ENCODE results near the gene LPAR3. TPM values are rescaled to one million over a fixed set of nuclear protein-coding genes. Genes with fewer than 3 reads are reported as not detected.

LPAR3 gene
- total and polyA plus RNA-seq, 2 of the 13 experiments (the other 11 are each of a cell fraction or from before 2014, with no cell fraction given) = not detected

DNA sequence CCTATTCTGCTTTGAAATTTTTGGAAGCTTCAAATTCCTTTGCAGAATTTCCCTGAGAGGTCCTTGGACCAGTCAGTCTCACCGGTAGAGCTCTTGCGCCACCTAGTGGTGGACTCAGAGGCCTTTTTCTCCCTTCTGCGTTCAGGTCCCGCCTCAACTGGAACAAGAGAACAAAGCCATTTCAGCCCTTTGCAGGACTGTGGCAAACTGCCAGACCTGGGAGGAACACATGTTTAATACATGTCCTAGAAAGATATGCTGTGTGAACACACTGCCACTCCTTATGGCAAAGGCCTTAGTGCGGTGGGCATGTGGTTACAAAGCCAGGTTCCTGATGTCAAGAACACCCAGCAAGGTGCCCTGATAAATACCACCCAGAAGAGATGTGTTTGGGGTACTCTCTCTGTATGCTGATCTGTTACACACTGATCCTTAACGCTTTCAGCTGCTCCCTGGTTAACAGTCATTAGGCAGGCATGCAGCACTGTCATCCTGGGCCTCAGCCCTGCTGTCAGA lies 120.5 kb downstream of the LPAR3 start (continued):
- TF ChIP-seq, protein P1, sequence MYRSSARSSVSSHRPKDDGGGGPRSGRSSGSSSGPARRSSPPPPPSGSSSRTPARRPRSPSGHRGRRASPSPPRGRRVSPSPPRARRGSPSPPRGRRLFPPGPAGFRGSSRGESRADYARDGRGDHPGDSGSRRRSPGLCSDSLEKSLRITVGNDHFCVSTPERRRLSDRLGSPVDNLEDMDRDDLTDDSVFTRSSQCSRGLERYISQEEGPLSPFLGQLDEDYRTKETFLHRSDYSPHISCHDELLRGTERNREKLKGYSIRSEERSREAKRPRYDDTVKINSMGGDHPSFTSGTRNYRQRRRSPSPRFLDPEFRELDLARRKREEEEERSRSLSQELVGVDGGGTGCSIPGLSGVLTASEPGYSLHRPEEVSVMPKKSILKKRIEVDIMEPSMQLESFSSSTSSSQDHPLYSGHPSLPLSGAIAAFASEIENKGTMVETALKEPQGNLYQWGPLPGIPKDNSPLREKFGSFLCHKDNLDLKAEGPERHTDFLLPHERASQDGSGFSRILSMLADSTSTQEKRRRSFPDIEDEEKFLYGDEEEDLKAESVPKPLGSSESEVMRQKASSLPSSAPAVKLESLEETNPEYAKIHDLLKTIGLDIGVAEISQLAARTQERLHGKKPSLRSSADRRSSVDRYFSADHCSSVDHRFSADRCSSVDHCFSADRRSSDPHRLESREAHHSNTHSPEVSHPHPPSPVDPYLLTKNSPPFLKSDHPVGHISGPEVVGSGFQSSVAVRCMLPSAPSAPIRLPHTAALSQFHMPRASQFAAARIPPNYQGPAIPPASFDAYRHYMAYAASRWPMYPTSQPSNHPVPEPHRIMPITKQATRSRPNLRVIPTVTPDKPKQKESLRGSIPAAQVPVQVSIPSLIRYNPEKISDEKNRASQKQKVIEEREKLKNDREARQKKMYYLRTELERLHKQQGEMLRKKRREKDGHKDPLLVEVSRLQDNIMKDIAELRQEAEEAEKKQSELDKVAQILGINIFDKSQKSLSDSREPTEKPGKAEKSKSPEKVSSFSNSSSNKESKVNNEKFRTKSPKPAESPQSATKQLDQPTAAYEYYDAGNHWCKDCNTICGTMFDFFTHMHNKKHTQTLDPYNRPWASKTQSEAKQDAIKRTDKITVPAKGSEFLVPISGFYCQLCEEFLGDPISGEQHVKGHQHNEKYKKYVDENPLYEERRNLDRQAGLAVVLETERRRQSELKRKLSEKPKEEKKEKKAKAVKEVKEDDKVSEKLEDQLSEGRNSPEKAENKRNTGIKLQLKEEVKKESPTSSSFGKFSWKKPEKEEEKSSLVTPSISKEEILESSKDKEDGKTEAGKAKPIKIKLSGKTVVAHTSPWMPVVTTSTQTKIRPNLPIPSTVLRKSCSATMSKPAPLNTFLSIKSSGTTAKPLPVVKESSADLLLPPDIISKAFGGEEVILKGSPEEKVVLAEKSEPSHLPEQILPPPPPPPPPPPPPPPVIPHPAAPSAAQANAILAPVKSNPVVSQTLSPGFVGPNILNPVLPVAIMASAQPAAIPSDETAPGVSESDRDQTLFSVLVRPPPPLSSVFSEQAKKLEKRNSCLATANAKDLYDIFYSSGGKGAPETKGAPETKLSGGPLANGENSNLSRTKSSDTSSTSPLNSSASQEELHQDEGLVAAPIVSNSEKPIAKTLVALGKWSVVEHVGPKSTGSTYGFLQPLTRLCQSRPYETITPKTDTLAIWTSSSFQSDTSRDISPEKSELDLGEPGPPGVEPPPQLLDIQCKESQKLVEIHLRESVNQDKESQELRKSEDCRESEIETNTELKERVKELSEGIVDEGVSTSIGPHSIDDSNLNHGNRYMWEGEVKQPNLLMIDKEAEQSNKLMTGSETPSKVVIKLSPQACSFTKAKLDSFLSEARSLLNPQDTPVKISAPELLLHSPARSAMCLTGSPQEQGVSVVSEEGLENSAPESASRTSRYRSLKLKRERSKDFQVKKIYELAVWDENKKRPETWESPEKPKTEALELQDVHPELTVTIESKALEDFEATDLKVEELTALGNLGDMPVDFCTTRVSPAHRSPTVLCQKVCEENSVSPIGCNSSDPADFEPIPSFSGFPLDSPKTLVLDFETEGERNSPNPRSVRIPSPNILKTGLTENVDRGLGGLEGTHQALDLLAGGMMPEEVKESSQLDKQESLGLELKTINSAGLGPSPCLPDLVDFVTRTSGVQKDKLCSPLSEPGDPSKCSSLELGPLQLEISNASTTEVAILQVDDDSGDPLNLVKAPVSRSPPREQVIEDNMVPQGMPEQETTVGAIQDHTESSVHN (CRISPR knock-in tag; IDR thresholded peaks at IDR 0.05) = no peak
- TF ChIP-seq ZFP36L1 (CRISPR knock-in tag; IDR thresholded peaks at IDR 0.05) = no peak

DNA sequence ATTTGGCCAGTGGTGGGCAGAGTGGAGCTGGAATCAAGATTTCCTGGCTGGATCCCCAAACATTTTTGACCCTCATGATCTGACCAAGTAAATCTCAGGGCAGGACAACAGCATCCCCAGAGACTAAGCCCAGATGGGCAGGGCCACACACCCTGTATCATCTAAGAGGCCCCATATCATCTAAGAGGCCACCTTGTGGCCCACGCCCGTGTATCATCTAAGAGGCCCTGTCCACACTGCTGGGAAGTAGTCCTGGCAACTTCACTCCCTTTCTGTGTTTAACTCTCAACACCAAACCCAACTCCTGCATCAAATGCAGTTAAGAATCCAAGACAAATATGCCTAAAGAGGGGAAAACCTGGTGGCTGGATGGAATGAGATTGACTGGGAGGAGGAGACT lies 121.1 kb downstream of the LPAR3 start:
- no peak overlapping the region for H3K9ac ChIP-seq (ENCODE audit: insufficient read depth, low read depth, low read length)
- 28% methylated on average over 2 of the region's 2 CpGs for WGBS (ENCODE audit: low lambda C conversion rate)
- ATAC-seq (peak; percentile 80), DNase-seq (ENCODE audit: low spot score) (no peak), FAIRE-seq (no peak)
- no peaks in the 10 kb centered on the region for H3K9me3 ChIP-seq (ENCODE audit: low read length)
- no TSS peak for BruUV-seq (replicated peaks)
- in situ Hi-C loops (cut with HindIII; ENCODE audit: extremely low pct_ligation_motif_present, low pct_unique_long_range_greater_than_20kb) (loop anchor here (10.0 to 25.0 kb wide), 2 partner anchors 163 to 635 kb away; partner anchors contain the start of gene PRKACB), intact Hi-C loops (cut with micrococcal nuclease; ENCODE audit: unreplicated experiment) (loop anchor here (1.0 to 5.0 kb wide), 4 partner anchors 165 to 867 kb away; no protein-coding TSS in a partner anchor)
- H4K20me1 ChIP-seq (ENCODE audit: insufficient read depth, low read length) = no peaks in the 10 kb centered on the region
- H3K79me2 ChIP-seq (ENCODE audit: insufficient read depth, low read length) = no peaks in the 10 kb centered on the region
- H3K36me3 ChIP-seq (replicated peaks in 1 of 2; ENCODE audit: control insufficient read depth in 1 of 2, insufficient read depth in 2 of 2, low read length in 2 of 2) = no peaks in the 10 kb centered on the region
- peaks cover 0 to 14% of the 10 kb centered on the region in 2 experiments; a peak in 2 of 5 replicates for H3K27me3 ChIP-seq (ENCODE audit: control insufficient read depth in 1 of 2, insufficient read depth in 2 of 2, low read length in 2 of 2)
- CTCF ChIA-PET (ENCODE audit: low intra/inter-chr PET ratio, low total read pairs) = no interaction called here
- no peaks in the 10 kb centered on the region for H3K4me1 ChIP-seq (ENCODE audit: insufficient read depth, low read length)
- no peak overlapping the region for H2AFZ ChIP-seq (ENCODE audit: low read length)
- H3K4me3 ChIP-seq (replicated peaks in 1 of 3; ENCODE audit: insufficient read depth in 1 of 3, low read depth in 2 of 3, low read length in 3 of 3) = no peak overlapping the region
- H3K27ac ChIP-seq (ENCODE audit: extremely low read length, insufficient read depth, low read length) = no peak overlapping the region
- H3K4me2 ChIP-seq (ENCODE audit: low read depth, low read length) = no peak overlapping the region
- POLR2A ChIA-PET = no interaction called here
- TF ChIP-seq, protein P2, sequence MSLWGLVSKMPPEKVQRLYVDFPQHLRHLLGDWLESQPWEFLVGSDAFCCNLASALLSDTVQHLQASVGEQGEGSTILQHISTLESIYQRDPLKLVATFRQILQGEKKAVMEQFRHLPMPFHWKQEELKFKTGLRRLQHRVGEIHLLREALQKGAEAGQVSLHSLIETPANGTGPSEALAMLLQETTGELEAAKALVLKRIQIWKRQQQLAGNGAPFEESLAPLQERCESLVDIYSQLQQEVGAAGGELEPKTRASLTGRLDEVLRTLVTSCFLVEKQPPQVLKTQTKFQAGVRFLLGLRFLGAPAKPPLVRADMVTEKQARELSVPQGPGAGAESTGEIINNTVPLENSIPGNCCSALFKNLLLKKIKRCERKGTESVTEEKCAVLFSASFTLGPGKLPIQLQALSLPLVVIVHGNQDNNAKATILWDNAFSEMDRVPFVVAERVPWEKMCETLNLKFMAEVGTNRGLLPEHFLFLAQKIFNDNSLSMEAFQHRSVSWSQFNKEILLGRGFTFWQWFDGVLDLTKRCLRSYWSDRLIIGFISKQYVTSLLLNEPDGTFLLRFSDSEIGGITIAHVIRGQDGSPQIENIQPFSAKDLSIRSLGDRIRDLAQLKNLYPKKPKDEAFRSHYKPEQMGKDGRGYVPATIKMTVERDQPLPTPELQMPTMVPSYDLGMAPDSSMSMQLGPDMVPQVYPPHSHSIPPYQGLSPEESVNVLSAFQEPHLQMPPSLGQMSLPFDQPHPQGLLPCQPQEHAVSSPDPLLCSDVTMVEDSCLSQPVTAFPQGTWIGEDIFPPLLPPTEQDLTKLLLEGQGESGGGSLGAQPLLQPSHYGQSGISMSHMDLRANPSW (CRISPR knock-in tag; IDR thresholded peaks at IDR 0.05; ENCODE audit: borderline replicate concordance) = no peak
- TF ChIP-seq ZNF326 (CRISPR knock-in tag; IDR thresholded peaks at IDR 0.05; ENCODE audit: borderline replicate concordance) (no peak), ZNF749 (CRISPR knock-in tag; IDR thresholded peaks at IDR 0.05; ENCODE audit: borderline replicate concordance) (no peak), FOXJ3 (CRISPR knock-in tag; IDR thresholded peaks at IDR 0.05; ENCODE audit: borderline replicate concordance) (no peak), NFE2L1 (CRISPR knock-in tag; IDR thresholded peaks at IDR 0.05; ENCODE audit: borderline replicate concordance) (no peak), ZNF616 (CRISPR knock-in tag; IDR thresholded peaks at IDR 0.05; ENCODE audit: low read depth) (no peak)
- TF ChIP-seq, protein P3, sequence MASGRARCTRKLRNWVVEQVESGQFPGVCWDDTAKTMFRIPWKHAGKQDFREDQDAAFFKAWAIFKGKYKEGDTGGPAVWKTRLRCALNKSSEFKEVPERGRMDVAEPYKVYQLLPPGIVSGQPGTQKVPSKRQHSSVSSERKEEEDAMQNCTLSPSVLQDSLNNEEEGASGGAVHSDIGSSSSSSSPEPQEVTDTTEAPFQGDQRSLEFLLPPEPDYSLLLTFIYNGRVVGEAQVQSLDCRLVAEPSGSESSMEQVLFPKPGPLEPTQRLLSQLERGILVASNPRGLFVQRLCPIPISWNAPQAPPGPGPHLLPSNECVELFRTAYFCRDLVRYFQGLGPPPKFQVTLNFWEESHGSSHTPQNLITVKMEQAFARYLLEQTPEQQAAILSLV (CRISPR knock-in tag; IDR thresholded peaks at IDR 0.05; ENCODE audit: borderline replicate concordance) = no peak

Data from HepG2 (cell line).